ENCODE data around the gene ZC3H8. TPM values are rescaled to one million over a fixed set of nuclear protein-coding genes. Genes with fewer than 3 reads are reported as not detected.

The ZC3H8 gene
- total RNA-seq, 2 donors from 2014 or later, result 14.1 to 34.7 TPM

Other genes with a start within 250 kb of the ZC3H8 start
- 10 to 100 TPM in 1 of 2 donors, 1 to 10 TPM in 1; 8.0 to 13.2 TPM for gene TMEM87B, start 199.8 kb downstream of the ZC3H8 start, total RNA-seq
- gene FBLN7, start 116.7 kb downstream of the ZC3H8 start, total RNA-seq, result under 1 TPM; 0.38 to 0.61 TPM
- gene ZC3H6, start 20.6 kb upstream of the ZC3H8 start, total RNA-seq, result 1 to 10 TPM; 2.6 to 3.4 TPM
- 10 to 100 TPM in 1 of 2 donors, 1 to 10 TPM in 1; 7.7 to 19.5 TPM for gene RGPD8, start 178.6 kb upstream of the ZC3H8 start, total RNA-seq
- 10 to 100 TPM; 21.0 to 37.0 TPM for gene TTL, start 227.1 kb upstream of the ZC3H8 start, total RNA-seq

All from natural killer cell treated with Interleukin-12 subunit alpha and Interleukin-12 subunit beta and Interleukin-15 and Interleukin-18, amount 100 ng/mL, for 72 hours (primary cell).